GM21529 (cell line): ENCODE data around the gene KCNK5.

ENCODE experiments used
- ATAC-seq: cut with Tn5 transposase; IDR thresholded peaks from one replicate; pipeline ENCODE4 v1.9.1; 2021; ENCODE audit not compliant: unreplicated experiment

KCNK5 gene

GRCh38 chr6:39143238-39143930 lies 85.9 kb downstream of the KCNK5 start:
- ATAC-seq: no peak

DNA sequence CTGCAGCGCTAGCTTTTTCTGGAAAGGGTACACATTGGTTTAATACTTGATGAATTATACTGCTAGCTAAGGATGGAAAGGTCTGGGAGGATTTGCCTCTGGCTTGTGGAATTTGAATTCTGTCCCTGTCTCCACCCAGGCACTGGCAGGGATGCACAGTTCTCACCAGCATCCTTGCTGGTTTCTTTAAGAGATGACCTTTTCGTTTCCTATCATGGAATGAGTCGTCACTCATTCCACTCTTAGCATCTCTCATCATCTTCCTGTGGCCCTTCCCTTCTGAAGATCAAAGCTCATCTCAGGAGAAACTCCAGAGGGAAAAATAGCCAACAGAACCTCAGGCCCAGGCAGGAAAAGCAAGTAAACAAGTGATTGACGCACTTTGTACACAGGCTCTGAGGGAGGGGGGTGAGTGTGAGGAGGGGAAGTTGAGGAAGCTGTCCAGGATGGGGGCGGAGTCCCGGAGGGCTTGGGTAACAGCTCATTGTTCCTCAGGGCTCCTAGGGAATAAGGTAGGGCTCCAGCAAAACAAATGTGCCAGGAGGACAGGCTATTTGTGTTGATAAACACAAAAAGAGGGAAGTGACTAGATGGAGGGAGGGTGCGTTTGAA lies 88.6 kb downstream of the KCNK5 start:
- no peak for ATAC-seq
